Activated CD8-positive, alpha-beta T cell treated with anti-CD3 and anti-CD28 coated beads for 36 hours (primary cell): ENCODE measurements around the gene KIF13A. TPM values are rescaled to one million over a fixed set of nuclear protein-coding genes. Genes with fewer than 3 reads are reported as not detected.

Experiments used
- ATAC-seq: fragments of 200-7000 bp; cut with Tn5 transposase; one replicate; pipeline ENCODE4 v1.10.0; 2021; ENCODE audit warnings: mild to moderate bottlenecking, moderate library complexity
- CTCF ChIA-PET: fragments of 350-600 bp; sonication (Branson Sonifier 250); formaldehyde crosslinking; loops from one replicate; lab custom pipeline; 2021; ENCODE audit warnings: antibody characterized with exemption; lab: Charles Lee
- POLR2A ChIA-PET: fragments of 350-600 bp; sonication (Branson Sonifier 250); formaldehyde crosslinking; loops from one replicate; lab custom pipeline; 2021; ENCODE audit warnings: antibody characterized with exemption; lab: Charles Lee
- DNase-seq: peaks from one replicate; pipeline ENCODE4 v3.0.0-alpha.2; 2020
- H3K27ac Mint-ChIP-seq: one replicate; pipeline ENCODE4 v1.8.0; 2021; ENCODE audit warnings: mild to moderate bottlenecking, mixed read lengths
- H3K27me3 Mint-ChIP-seq: one replicate; pipeline ENCODE4 v1.8.0; 2021; ENCODE audit warnings: mixed read lengths
- H3K36me3 Mint-ChIP-seq: one replicate; pipeline ENCODE4 v1.8.0; 2021; ENCODE audit warnings: low read depth, mixed read lengths
- H3K4me1 Mint-ChIP-seq: one replicate; pipeline ENCODE4 v1.8.0; 2021; ENCODE audit warnings: low read depth, mixed read lengths
- H3K4me3 Mint-ChIP-seq: one replicate; pipeline ENCODE4 v1.8.0; 2021; ENCODE audit warnings: mild to moderate bottlenecking, moderate library complexity, mixed read lengths
- H3K9me3 Mint-ChIP-seq: one replicate; pipeline ENCODE4 v1.8.0; 2021; ENCODE audit warnings: mixed read lengths
- intact Hi-C: fragments of 100-400 bp; cut with micrococcal nuclease; formaldehyde crosslinking; loops from one replicate; pipeline ENCODE4 v1.10.0; 2022
- total RNA-seq, 2 experiments: library from RNA; stranded (reverse); gene quantifications; one replicate each; pipeline ENCODE4 v1.2.3, GENCODE V29; 2021
- TF ChIP-seq, protein P1 (sequence below): fragments of 200-600 bp; IDR thresholded peaks from one replicate; pipeline ENCODE4 v1.8.0; 2022; ENCODE audit warnings: antibody characterized with exemption, mild to moderate bottlenecking

Gene KIF13A
- total RNA-seq, 2 experiments from 2014 or later, result not detected

DNA sequence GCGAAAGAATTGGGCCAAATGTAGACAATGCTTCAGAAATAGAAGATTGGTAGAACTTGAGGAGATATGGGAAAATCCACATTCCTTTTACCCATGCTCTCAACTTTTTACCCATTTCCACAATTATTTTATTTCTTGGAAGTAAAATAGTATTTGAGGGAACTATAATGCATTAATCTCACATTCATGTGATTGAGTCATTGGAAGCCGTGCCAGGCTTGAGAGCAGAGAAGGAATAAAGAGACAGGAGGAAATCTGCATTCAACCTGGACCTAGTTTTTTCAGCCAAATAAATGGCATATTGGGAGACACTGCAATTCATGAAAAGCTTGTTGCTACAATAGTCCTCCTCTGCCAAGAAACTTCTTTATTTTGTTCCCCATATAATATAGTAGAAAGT, 278.0 kb downstream of the KIF13A start:
- DNase-seq, result no peak
- H3K4me3 Mint-ChIP-seq, result no peak overlapping the region
- no peaks in the 10 kb centered on the region for H3K27me3 Mint-ChIP-seq
- peaks cover 14% of the 10 kb centered on the region for H3K4me1 Mint-ChIP-seq
- intact Hi-C loops, result loop anchor here (10.0 kb wide), 2 partner anchors 55 to 95 kb away; no protein-coding TSS in a partner anchor
- H3K27ac Mint-ChIP-seq, result no peak overlapping the region
- no peaks in the 10 kb centered on the region for H3K9me3 Mint-ChIP-seq
- ChIA-PET POLR2A (no interaction called here), CTCF (interaction anchor here (1.1 kb wide), 1 partner anchor 96 kb away, joined by 3 read pairs; no protein-coding TSS in a partner anchor)
- peaks cover 27% of the 10 kb centered on the region for H3K36me3 Mint-ChIP-seq
- TF ChIP-seq, protein P1, sequence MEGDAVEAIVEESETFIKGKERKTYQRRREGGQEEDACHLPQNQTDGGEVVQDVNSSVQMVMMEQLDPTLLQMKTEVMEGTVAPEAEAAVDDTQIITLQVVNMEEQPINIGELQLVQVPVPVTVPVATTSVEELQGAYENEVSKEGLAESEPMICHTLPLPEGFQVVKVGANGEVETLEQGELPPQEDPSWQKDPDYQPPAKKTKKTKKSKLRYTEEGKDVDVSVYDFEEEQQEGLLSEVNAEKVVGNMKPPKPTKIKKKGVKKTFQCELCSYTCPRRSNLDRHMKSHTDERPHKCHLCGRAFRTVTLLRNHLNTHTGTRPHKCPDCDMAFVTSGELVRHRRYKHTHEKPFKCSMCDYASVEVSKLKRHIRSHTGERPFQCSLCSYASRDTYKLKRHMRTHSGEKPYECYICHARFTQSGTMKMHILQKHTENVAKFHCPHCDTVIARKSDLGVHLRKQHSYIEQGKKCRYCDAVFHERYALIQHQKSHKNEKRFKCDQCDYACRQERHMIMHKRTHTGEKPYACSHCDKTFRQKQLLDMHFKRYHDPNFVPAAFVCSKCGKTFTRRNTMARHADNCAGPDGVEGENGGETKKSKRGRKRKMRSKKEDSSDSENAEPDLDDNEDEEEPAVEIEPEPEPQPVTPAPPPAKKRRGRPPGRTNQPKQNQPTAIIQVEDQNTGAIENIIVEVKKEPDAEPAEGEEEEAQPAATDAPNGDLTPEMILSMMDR, result no peak
- ATAC-seq, result no peak

Other genes with a start within 250 kb of the KIF13A start
- gene NHLRC1, start 135.0 kb upstream of the KIF13A start, total RNA-seq, result under 1 TPM in 1 of 2 experiments, not detected in 1; 0.18 TPM
- 1 to 10 TPM; 6.6 to 7.0 TPM for gene TPMT, start 167.4 kb upstream of the KIF13A start, total RNA-seq
- 10 to 100 TPM; 10.9 to 12.2 TPM for gene KDM1B, start 167.8 kb upstream of the KIF13A start, total RNA-seq